Nephron progenitor cell (in vitro differentiated cells): ENCODE data around the gene AKAP8.
A peak's percentile ranks its signal among the peaks of the same experiment; 100 is the strongest.

Experiments used
- DNase-seq: peaks from one replicate; pipeline ENCODE4 v3.0.0; 2021
- H3K27ac Mint-ChIP-seq: 2 replicates; pipeline ENCODE4 v1.8.0; 2021; ENCODE audit warnings: mild to moderate bottlenecking, moderate library complexity, mixed read lengths
- H3K27me3 Mint-ChIP-seq: 2 replicates; pipeline ENCODE4 v1.8.0; 2021; ENCODE audit warnings: mild to moderate bottlenecking, low read depth, mixed read lengths; ENCODE audit not compliant: poor library complexity
- H3K36me3 Mint-ChIP-seq: 2 replicates; pipeline ENCODE4 v1.8.0; 2021; ENCODE audit warnings: low read depth, mixed read lengths
- H3K4me1 Mint-ChIP-seq: 2 replicates; pipeline ENCODE4 v1.8.0; 2021; ENCODE audit warnings: mixed read lengths
- H3K4me3 Mint-ChIP-seq: 2 replicates; pipeline ENCODE4 v1.8.0; 2021; ENCODE audit warnings: mild to moderate bottlenecking, moderate library complexity, mixed read lengths
- H3K9me3 Mint-ChIP-seq: 2 replicates; pipeline ENCODE4 v1.8.0; 2021; ENCODE audit warnings: mild to moderate bottlenecking, moderate library complexity, mixed read lengths
- TF ChIP-seq, protein P1 (sequence below): fragments of 200-600 bp; sonication (generic); IDR thresholded peaks from 2 replicates; pipeline ENCODE4 v1.5.0; 2021; ENCODE audit warnings: antibody characterized with exemption

AKAP8 gene

DNA sequence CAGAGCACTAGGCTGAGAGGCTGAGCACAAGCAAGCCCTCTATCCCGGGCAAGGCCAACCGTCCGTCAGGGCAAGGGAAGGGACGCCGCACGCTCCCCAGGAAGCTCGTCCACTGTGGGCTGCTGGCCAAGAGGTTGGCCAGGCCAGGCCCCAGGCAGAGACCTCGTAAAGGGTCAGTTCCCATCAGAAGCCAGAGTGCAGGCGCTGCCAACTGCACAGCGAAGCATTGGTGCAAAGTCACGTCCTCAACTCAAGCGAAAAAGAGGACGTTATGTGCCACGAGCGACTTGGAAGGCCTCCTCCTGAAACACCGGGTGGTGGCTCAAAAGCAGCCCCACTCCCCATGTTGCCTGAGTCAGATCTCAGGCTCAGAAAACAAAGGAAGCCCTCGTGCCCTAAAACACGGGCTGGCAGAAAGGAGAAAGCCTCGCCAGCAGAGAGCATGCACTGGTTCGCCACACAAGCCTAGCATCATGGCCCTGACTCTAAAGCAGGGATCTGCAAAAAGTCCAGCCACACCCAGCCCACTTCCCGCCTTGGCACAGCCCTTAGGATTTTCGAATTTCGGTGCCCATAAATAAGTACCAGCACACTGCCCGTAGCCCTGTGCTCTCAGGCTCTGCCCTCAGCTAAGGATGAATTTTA, 4.7 kb downstream of the AKAP8 start:
- Mint-ChIP-seq H3K36me3 (peaks cover 24% of the 10 kb centered on the region), H3K27me3 (peaks cover 6% of the 10 kb centered on the region), H3K4me1 (peaks cover 30% of the 10 kb centered on the region), H3K27ac (peak overlapping the region; percentile 36), H3K9me3 (no peaks in the 10 kb centered on the region), H3K4me3 (no peak overlapping the region)
- TF ChIP-seq, protein P1, sequence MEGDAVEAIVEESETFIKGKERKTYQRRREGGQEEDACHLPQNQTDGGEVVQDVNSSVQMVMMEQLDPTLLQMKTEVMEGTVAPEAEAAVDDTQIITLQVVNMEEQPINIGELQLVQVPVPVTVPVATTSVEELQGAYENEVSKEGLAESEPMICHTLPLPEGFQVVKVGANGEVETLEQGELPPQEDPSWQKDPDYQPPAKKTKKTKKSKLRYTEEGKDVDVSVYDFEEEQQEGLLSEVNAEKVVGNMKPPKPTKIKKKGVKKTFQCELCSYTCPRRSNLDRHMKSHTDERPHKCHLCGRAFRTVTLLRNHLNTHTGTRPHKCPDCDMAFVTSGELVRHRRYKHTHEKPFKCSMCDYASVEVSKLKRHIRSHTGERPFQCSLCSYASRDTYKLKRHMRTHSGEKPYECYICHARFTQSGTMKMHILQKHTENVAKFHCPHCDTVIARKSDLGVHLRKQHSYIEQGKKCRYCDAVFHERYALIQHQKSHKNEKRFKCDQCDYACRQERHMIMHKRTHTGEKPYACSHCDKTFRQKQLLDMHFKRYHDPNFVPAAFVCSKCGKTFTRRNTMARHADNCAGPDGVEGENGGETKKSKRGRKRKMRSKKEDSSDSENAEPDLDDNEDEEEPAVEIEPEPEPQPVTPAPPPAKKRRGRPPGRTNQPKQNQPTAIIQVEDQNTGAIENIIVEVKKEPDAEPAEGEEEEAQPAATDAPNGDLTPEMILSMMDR: no peak
- no peak for DNase-seq

DNA sequence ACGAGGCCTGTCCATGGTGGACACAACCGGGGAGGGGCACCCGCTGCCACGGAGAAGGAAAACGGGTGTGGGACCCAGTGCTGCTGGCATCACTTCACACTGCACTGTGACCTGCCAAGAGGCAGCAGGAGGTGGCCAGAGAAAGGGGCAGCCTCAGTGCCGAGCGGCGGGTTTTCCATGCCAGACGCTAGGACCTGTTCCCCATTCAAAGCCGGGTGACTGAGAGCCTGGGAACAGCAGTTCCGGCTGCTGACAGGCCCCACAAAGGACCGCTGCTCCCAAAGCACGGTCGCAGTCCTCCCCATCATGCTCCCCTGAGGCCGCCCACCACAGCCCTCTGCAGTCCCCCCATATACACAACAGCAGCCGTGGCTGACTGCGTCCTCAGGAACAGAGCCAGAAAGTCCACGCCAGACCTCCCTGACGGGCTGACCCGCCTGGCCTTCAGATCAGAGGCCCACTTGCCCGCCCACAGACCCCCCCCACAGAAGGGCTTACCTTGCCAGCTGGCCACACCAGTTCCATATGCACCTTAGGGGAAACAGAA, 5.4 kb downstream of the AKAP8 start:
- no peak overlapping the region for H3K27ac Mint-ChIP-seq
- TF ChIP-seq, protein P1: no peak
- peaks cover 3% of the 10 kb centered on the region for H3K27me3 Mint-ChIP-seq
- no peak for DNase-seq
- H3K36me3 Mint-ChIP-seq: peaks cover 24% of the 10 kb centered on the region
- no peak overlapping the region for H3K4me3 Mint-ChIP-seq
- H3K4me1 Mint-ChIP-seq: peaks cover 30% of the 10 kb centered on the region
- H3K9me3 Mint-ChIP-seq: no peaks in the 10 kb centered on the region

DNA sequence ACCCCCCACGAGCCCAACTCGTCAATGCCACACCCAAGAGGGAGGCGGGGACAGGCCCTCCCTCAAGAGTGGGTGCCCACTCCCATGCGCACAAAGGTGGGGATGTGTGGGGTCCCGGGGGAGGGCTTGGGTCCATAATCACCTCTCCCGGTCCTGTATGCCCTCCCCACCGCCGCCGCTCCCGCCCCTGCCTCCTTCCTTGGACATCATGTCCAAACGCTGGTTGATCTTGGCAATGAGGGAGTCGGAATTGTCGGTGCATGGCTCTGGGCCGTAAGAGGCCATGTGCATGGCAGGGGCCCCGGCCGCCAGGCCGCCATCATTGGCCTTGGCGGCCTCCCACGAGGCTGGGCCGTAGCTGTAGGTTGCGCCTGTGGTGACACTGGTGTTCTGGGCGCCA, 5.9 kb downstream of the AKAP8 start:
- H3K4me3 Mint-ChIP-seq: no peak overlapping the region
- peaks cover 27% of the 10 kb centered on the region for H3K36me3 Mint-ChIP-seq
- H3K27ac Mint-ChIP-seq: no peak overlapping the region
- peaks cover 3% of the 10 kb centered on the region for H3K27me3 Mint-ChIP-seq
- H3K9me3 Mint-ChIP-seq: no peaks in the 10 kb centered on the region
- DNase-seq: no peak
- TF ChIP-seq, protein P1: no peak
- H3K4me1 Mint-ChIP-seq: peaks cover 30% of the 10 kb centered on the region

DNA sequence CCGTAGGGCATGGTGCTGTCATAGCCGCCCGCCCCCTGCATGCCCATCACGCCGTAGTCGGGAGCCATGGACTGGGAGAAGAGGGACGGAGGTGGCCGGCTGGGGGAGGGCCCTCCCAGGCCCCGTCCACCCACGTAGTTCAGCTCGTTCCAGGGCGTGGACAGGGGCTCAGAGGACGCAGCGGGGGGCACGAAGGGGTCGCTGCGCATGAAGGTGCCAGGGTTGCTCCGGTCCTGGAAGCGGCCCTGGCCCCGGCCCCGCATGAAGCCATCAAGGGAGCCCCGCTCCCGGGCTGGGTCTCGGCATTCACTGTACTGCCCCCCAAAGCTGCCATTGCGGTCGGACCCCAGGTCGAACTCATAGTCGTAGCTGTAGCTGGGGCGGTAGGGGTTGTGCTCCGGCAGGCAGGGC, 6.7 kb downstream of the AKAP8 start:
- H3K4me3 Mint-ChIP-seq: no peak overlapping the region
- no peaks in the 10 kb centered on the region for H3K9me3 Mint-ChIP-seq
- TF ChIP-seq, protein P1: no peak
- peaks cover 23% of the 10 kb centered on the region for H3K4me1 Mint-ChIP-seq
- peaks cover 3% of the 10 kb centered on the region for H3K27me3 Mint-ChIP-seq
- H3K36me3 Mint-ChIP-seq: peaks cover 34% of the 10 kb centered on the region
- no peak for DNase-seq
- H3K27ac Mint-ChIP-seq: peak overlapping the region; percentile 68

DNA sequence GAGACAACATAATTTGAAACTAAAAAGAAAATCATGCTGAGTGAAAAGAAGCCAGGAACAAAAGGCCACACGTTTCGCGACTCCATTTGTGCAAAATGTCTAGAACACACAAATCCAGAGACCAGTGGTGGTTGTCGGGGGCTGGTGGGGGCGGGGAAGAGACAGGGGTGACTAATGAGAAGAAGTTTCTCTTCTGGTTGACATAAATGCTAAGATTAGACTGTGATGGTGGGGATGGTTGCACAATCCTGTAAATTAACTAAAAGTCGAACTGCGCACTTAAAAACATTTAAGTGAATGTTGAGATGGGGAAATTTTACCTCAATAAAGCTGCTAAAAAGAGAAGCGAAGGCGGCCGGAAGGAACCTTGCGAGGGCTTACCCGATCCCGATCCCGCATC, 7.1 kb downstream of the AKAP8 start:
- peaks cover 39% of the 10 kb centered on the region for H3K36me3 Mint-ChIP-seq
- H3K4me3 Mint-ChIP-seq: no peak overlapping the region
- H3K9me3 Mint-ChIP-seq: no peaks in the 10 kb centered on the region
- H3K27ac Mint-ChIP-seq: no peak overlapping the region
- H3K4me1 Mint-ChIP-seq: peaks cover 19% of the 10 kb centered on the region
- H3K27me3 Mint-ChIP-seq: peaks cover 3% of the 10 kb centered on the region
- no peak for DNase-seq
- TF ChIP-seq, protein P1: no peak
